GM18507 (cell line): Measurements from ENCODE around the gene ATP10D.
"Not testable (repeated sequence)": the region's sequence is repeated elsewhere in the genome, so short reads cannot be mapped to it uniquely, and the experiment has no call there.

Source experiments
- DNase-seq: peaks from one replicate; pipeline ENCODE4 v3.0.0; 2011; ENCODE audit warnings: low read depth; ENCODE audit not compliant: insufficient read length; ENCODE audit errors: extremely low spot score
- FAIRE-seq: peaks from 2 replicates; lab custom pipeline; 2011; peaks lifted over from hg19 to GRCh38; lab: Jason Lieb, UNC

Gene ATP10D

DNA sequence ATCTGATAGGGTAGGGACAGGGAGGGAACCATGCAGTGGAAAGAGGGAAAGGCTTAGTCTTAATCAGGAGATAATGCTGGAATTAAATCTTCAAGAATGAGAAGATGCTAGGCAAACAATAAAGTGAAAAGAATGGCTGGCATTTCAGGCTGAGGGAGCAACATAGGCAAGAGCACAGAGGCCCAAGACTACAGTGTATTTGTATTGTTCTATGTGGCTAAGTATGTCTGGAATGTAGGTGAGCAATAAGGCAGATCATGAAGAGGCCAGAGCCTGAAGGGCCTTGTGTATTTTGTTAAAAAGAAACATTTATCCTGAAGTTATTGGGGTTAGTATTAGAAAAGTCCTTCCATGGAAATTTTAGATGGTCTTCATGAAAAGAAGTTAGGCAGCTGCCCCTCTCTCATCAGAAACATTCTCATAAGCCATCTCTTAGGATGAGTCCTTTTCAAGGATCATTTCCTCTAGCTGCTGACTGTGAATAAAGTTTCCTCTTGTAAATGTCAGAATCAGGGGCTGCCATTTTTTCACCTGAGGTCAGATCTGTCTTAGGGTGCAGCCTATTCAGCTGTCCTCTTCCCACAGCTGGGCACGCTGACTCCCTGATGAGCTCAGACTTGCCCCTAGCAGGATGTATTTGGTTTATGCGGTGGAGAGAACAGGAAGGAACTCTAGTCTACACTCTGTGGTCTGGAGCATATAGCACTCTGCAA lies 46.3 kb downstream of the ATP10D start:
- FAIRE-seq: peak; percentile 98
- peak; percentile 42 for DNase-seq

DNA sequence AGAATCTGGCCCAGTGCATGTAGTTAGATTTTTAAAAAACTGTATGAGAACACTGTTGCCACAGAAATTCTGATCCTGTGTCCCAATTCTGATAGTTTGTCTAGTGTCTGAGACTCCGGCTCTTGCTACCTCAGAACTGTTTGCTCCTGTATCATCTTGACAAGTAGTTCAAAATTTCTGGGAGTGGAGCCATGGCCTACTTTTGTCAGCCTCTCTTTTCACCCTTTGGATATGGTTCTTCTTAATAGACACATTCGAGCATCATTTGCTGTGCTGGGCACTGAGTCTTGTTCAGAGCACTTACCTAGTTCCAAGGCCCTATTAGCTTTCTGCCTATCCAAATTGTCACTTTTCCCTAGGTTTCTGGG lies 46.9 kb downstream of the ATP10D start:
- FAIRE-seq (no peak), DNase-seq (no peak)

DNA sequence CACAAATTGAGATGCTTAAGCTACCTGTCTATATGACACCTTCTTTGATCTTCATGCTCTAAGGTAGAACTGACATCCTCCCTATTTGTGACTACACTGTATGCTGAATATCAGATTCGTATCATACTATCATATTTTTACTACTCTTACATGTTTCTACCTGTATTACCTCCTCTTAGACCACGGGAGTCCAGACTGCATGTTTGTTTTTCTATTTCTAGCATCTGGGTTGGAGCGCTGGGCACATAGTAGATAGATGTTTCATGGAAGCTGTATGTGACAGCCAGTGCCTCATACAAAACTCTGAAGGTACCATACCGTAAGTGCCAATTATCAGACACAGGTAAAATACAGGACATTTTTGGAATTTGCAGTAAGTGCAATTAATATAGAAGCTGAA lies 47.6 kb downstream of the ATP10D start:
- DNase-seq (no peak), FAIRE-seq (peak; percentile 5)

DNA sequence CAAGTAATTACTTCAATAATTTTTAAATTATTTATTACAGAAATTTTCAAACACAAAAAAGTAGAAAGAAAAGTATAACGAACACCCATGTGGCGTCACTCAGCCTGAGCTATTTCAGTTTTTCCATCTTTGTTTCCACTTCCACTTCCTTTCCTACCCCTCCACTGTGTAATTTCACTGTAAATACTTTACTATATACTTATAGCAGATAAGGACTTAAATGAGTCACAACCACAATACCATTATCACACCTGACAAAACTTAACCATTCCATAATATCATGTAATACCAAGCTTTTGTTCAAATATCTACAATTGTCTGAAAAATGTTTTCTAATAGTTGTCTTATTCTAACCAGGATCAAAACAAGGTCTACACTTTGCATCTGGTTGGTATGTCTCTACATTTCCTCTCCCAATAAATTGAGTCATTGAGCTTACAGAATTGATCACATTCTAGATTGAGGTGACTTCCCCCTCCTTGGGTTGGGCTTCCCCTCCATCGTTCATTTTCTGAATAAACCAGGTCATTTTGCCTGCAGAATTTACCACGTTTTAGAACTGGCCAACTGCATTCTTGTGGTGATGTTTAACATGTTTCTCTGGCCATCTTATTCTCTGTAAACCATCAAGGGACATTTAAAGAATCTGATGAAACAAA lies 48.7 kb downstream of the ATP10D start:
- FAIRE-seq (peak; percentile 44), DNase-seq (no peak)

DNA sequence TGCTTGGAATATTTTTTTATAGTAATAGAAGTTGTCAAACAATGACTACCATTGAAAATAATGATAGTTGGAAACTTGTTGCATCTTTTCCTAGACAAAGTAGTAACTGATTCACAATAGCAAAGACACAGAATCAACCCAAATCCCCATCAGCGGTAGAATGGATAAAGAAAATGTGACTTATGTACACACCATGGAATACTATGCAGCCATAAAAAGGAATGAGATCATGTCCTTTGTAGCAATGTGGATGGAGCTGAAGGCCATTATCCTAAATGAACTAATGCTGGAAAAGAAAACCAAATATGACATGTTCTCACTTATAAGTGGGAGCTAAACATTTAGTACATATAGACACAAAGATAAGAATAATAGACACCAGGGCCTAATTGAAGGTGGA lies 49.7 kb downstream of the ATP10D start:
- DNase-seq (no peak), FAIRE-seq (no peak)

DNA sequence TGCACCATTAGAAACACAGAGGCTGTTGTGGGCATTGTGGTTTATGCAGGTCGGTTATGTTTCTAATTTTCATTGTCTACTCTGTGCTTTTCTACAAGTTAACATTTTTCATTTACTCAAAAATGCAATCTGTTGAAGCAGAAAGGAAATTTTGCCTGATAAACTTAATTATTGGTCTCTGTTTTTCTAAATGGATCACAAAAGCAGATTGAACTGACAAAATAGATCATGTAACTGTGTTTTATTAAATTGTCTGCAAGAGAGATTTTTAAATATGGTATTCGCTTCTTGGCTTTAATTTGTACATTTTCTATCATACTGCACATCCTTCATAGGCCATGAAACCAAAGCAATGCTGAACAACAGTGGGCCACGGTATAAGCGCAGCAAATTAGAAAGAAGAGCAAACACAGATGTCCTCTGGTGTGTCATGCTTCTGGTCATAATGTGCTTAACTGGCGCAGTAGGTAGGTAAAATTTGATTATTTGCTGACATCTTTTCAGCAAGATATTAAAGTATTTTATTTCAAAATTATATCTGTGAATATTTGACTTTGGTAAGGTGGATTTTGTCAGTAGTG lies 50.6 kb downstream of the ATP10D start:
- FAIRE-seq (no peak), DNase-seq (no peak)

DNA sequence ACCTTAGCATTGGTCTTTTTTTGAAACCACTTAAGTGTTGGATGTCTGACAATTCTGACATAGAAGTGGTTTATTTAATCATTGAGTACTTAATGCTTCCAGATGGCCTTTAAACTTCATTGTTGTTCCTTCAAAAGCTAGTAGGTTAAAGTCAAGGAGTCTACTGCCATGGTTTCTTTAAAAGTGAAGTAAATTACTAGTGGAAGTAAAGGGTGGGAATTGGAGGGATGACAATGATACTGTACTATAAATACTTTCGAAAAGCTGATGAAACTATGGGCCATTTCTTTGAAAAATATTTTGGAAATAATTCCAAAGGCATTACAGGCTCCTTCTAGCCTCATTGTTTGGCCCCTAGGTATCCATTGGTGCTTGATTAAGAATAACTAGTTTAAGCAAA lies 51.9 kb downstream of the ATP10D start:
- DNase-seq (no peak), FAIRE-seq (no peak)

DNA sequence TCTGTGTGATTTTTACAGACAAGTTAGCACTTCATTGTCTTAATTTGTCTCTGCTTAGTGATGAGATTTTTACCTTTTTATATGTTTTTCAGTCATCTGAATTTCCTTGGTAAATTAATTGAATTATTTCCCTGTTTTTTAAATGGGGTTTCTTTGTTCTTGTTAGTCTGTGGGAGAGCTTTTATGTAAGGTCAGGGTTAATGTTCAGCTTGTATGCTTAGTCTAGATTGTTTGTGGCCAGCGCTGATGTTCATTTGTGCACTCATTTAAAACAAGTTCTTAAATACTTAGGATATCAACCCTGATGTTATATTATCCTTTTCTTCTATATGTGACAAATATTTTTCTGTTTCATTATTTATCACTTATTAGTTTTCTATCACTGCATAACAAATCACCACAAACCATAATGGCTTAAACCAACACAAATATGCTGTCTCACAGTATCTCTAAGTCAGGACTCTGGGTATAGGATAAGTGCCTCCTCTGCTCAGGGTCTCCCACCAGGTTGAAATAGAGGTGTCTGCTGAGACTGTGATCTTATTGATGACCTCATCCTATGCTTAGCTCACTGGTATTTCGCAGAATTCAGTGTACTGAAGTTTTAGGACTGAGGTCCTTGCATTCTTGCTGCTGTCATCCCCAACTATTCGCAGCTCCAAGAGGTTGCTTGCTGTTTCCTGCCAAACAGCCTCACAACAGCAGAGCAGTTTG lies 53.2 kb downstream of the ATP10D start:
- no peak for FAIRE-seq

DNA sequence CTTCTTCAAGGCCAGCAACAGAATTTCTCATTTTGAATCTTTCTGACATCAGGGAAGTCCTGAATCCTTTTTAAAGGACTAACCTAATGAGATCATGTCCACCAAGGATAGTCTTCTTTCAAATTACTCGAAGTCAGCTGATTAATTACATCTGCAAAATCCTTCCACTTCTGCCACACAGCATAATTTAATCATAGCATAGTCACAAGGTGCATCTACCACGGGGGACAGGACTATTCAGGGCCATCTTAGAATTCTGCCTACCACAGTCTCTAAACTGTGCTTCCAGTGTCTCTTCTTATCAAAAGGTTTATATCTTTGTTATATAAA lies 53.7 kb downstream of the ATP10D start:
- FAIRE-seq (no peak), DNase-seq (no peak)

More for the DNA sequence above, 53.2 kb downstream of the ATP10D start:
- no peak for DNase-seq

DNA sequence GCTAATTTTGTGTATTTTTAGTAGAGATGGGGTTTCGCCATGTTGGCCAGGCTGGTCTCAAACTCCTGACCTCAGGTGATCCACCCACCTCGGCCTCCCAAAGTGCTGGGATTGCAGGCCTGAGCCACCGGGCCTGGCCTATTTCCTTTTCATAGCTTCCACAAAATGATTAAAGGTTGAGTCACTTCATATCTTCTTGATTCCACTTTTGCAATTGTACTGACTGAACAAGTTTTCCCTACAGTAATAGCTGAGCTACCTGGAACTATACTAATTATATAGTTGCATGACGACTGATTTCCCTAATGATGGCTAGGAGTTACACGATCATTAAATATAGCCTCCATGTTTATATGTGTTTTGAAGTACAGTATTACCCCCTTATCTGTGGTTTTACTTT lies 57.6 kb downstream of the ATP10D start:
- FAIRE-seq, DNase-seq: not testable (repeated sequence)

DNA sequence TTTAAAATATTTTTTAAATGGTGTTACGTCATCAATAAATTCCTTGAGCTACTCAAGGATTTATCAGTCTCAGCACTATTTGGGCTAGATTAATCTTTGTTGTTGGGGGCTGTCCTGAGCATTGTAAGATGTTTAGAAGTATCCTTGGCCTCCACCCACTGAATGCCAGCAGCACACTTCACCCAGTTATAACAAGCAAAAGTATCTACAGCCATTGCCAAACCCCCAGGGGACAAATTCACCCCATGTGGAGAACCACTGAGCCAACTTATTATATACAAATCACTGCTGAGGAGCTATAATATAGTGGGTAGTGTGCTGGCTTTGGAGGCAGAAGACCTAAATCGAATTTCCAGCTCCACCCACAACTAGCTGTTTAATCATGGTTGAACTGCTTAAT lies 58.3 kb downstream of the ATP10D start:
- FAIRE-seq (no peak), DNase-seq (no peak)

DNA sequence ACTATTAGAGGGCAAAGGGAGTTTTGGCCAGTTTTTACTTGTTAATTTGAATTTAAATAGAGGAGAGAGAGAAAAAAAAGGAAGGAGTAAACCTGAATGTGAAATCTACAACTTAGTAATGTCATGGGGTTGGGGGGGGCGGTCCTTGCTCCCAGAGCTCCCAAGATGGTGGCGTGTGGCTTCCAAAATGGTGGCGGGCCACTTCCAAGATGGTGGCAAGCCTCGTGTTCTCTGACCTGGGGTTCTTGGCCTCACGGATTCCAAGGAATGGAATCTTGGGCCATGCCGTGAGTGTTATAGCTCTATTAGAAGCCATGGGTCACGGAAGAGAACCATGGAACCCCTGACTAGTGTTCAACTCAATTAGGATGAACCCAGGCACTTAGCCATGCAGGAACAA lies 65.3 kb downstream of the ATP10D start:
- not testable (repeated sequence) for FAIRE-seq, DNase-seq

DNA sequence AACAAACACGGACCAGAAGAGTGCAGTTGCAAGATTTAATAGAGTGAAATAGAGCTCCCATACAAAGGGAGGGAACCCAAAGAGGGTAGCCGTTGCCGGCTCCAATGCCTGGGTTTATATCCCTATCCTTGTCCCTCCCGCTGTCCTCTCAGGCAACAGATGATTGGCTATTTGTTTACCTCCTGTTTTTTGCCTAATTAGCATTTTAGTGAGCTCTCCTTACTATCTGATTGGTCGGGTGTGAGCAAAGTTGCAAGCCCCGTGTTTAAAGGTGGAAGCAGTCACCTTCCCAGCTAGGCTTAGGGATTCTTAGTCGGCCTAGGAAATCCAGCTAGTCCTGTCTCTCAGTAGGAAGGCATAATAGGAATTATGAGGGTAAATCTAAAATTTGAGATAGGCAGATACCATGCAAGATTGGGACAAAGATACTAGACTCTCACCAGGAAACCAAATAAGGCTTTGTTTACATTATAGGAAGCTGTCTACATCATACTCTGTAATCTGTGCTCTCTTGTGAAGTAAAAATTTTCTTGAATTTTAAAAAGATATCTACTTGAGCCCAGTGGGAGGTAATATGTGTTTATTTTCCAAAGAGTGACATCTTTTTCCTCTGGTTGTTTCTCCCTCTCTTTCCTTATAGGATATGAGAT lies 65.9 kb downstream of the ATP10D start:
- DNase-seq (no peak), FAIRE-seq (no peak)

DNA sequence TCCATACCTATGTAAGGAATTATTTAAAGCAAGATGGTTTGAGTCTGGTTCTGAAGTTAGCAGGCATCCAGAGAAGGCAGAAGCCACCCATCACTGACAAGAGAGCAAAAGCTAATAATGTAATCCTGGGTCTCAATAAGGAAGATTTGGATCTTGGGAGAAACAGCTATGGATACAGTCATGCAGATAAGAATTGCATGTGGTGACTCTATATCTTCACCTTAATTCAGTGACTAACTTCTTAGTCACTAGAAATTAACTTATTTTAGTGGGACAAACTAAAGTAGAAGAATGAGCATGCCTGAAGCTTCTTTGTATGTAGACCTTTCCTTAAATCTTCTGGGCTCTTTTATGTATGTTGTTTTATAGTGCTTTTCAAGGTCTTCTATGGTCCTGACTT lies 66.6 kb downstream of the ATP10D start:
- FAIRE-seq (no peak), DNase-seq (no peak)

DNA sequence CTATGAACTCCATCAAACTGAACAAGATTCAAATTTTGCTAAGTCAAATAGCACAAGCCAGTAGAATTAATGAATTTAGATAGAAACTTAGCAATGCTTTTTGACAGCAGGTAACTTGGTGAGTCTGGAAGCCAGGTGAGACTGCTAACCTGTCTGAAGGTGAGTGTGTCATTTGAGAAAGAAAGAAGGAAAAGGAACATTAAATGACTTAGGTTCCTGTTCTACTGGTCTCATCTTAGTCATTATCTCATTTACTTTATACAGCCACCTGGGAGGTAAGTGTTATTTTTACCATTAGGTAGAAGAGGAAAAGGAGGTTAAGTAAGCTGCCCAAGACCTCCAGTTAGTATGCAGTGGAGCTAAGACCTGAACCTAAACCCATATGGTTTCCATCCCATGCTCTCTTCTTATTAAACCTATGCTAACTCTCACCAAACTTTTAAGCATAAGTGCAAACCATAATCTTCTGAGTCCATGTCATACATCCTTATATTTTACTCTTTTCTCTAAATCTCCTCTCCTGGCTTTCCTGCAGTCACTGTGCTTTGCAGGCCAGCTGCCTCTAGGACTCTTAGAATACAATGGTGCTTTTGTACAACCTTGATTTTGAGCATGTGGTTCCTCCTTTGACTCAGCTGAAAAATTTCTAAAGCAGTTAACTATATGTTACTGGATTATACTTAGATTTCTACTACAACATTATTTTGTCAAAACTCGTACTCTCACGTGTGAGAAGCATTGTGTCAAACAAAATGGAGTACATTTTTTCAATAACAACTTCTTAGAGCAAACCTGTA lies 68.5 kb downstream of the ATP10D start:
- FAIRE-seq (no peak), DNase-seq (no peak)

DNA sequence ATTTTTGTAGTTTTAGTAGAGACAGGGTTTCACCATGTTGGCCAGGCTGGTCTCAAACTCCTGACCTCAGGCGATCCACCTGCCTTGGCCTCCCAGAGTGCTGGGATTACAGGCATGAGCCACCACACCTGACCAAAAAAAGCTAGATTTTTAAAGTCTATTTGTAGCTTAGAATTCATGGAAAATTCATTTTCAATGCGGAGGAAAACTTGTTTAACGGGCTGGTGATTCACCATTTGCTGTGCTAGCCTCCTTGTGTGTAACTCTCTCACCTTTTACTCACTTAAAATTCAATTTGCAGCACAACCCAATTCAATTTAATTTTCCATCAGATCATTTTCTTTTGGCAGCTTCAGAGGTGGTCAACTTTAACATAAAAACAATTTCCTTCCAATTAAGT lies 70.8 kb downstream of the ATP10D start:
- DNase-seq: not testable (repeated sequence)

DNA sequence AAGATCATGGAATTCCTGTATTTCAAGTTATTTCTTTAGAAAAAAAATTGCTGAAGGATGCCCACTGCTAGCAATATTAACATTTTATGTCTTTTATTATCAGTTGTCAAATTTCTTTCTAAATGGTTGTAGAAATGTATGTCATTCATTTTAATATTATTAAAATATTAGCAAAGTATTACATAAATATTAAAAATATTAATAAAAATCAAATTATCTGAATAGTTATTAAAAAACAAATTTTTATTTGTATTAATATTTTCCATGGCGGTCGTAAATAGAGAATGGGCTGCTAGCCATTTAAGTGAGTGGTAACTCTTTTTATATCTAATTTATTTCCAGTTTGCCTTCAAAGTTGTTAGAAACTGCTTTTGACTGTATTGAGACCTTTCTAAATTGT lies 72.2 kb downstream of the ATP10D start:
- FAIRE-seq: no peak

More for the DNA sequence above, 70.8 kb downstream of the ATP10D start:
- FAIRE-seq: not testable (repeated sequence)

DNA sequence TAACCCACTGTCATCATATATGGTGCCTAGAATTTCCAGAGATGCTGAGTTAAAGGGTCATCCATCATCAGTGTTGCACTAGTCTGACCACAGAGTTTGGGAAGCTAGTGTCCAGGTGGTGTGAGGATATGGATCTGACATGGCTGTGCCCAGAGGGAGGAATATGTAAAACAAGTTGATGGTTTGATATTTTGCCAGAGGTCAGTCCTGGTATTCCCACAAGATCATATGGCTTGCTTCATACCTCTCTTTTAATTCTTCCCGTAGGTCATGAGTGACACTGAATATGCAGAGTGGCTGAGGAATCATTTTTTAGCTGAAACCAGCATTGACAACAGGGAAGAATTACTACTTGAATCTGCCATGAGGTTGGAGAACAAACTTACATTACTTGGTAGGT lies 75.6 kb downstream of the ATP10D start:
- DNase-seq (no peak), FAIRE-seq (no peak)

More for the DNA sequence above, 72.2 kb downstream of the ATP10D start:
- no peak for DNase-seq

DNA sequence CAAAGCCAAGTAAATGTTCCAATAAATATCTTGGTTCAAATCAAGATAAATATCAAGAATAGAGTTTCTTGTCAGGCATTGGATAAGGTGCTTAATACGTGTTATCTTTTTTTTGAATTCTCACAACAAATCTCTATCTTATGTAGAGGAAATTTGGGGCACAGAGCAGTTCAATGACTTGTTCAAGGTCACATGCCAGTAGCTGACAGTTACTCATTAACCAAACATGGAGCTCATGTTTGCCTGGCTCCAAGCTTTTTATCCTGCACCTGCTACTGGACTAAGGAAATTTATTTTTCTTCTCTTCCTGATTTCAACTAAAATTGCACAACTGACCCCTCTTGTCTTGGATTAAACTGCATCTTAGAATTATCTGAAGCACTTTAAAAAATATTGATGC lies 76.3 kb downstream of the ATP10D start:
- DNase-seq: no peak
- FAIRE-seq: no peak
